Kidney epithelial cell (primary cell): ENCODE results near the gene COL11A2. TPM values are rescaled to one million over a fixed set of nuclear protein-coding genes. Genes with fewer than 3 reads are reported as not detected.

Experiments used
- DNase-seq: peaks from one replicate; pipeline ENCODE4 v3.0.0-alpha.2; 2010; ENCODE audit warnings: low read depth
- H3K27me3 ChIP-seq: 2 replicates; pipeline ENCODE4 v1.6.0; 2011; ENCODE audit warnings: low read length; ENCODE audit not compliant: control insufficient read depth, insufficient read depth
- H3K36me3 ChIP-seq: 2 replicates; pipeline ENCODE4 v1.5.1; 2011; ENCODE audit warnings: low read length; ENCODE audit not compliant: control insufficient read depth, insufficient read depth
- H3K4me3 ChIP-seq: 2 replicates; pipeline ENCODE4 v1.5.1; 2011; ENCODE audit warnings: low read depth, mild to moderate bottlenecking, control low read depth, low read length
- total RNA-seq: library from RNA; depleted of rRNA; stranded (reverse); fragments of >200 nt; gene quantifications from 2 replicates; pipeline ENCODE4 v1.2.3, GENCODE V29; 2015
- TF ChIP-seq, protein P1 (sequence below): IDR thresholded peaks from 2 replicates; pipeline ENCODE4 v1.5.1; 2011; ENCODE audit warnings: mild to moderate bottlenecking, moderate library complexity, low read length, control low read depth, inconsistent platforms; ENCODE audit not compliant: insufficient read depth, poor library complexity, severe bottlenecking

COL11A2 gene
- total RNA-seq, 1 donor from 2014 or later, result 0.38 TPM

DNA sequence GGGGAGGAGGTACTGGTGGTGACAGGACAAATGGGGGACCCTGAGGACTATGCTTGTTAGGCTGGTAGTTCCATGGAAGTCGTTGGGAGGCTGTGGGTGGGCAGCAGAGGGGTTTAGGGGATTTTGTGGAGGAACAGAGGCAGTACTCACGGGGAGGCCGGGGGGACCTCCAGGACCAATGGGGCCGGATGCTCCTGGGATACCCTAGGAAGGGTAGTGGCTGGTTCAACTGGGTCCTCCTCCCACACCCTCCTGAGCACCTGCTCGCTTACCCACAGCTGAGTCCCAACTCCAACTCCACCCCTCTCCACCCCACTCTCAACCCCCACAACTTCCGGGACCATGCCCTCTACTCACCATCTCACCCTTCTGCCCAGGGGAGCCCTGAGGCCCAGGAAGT is 25.9 kb downstream of the COL11A2 start:
- no peak for DNase-seq
- no peaks in the 10 kb centered on the region for H3K36me3 ChIP-seq
- H3K27me3 ChIP-seq, result peaks cover 14% of the 10 kb centered on the region
- H3K4me3 ChIP-seq, result no peak overlapping the region
- TF ChIP-seq, protein P1, sequence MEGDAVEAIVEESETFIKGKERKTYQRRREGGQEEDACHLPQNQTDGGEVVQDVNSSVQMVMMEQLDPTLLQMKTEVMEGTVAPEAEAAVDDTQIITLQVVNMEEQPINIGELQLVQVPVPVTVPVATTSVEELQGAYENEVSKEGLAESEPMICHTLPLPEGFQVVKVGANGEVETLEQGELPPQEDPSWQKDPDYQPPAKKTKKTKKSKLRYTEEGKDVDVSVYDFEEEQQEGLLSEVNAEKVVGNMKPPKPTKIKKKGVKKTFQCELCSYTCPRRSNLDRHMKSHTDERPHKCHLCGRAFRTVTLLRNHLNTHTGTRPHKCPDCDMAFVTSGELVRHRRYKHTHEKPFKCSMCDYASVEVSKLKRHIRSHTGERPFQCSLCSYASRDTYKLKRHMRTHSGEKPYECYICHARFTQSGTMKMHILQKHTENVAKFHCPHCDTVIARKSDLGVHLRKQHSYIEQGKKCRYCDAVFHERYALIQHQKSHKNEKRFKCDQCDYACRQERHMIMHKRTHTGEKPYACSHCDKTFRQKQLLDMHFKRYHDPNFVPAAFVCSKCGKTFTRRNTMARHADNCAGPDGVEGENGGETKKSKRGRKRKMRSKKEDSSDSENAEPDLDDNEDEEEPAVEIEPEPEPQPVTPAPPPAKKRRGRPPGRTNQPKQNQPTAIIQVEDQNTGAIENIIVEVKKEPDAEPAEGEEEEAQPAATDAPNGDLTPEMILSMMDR, result no peak

DNA sequence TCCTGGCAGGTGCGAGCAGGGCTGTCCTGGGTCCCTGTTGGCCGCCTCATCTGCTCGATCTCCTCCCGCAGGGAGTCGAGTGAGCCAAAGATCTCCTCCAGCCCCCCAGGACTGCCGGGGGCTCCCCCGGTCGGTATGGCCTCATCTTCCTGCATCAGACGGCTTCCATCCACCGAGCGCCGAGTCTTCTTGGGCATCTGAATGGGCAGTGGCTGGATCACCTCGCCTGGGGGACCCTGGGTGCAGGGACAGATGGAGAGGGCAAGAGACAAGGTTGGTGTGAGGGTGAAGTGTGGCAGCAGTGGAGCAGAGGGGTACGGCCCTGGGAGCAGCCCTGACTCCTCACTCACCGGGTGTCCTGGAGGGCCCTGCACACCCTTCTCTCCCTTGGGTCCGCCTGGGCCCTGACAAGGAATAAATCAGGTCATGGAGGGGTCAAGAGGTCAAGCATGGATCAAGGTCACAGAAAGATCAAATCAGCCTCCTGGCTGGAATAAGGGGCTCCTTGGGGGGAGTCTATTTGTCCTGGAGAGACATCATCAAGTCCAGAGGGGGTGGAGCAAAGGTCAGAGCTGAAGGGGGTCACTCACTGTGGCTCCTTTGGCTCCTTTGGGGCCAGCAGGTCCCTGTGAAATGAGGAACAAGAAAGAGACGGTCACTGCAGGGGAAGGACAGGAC is 26.5 kb downstream of the COL11A2 start:
- TF ChIP-seq, protein P1, result no peak
- Histone ChIP-seq H3K4me3 (no peak overlapping the region), H3K27me3 (peaks cover 14% of the 10 kb centered on the region), H3K36me3 (no peaks in the 10 kb centered on the region)
- DNase-seq, result no peak

DNA sequence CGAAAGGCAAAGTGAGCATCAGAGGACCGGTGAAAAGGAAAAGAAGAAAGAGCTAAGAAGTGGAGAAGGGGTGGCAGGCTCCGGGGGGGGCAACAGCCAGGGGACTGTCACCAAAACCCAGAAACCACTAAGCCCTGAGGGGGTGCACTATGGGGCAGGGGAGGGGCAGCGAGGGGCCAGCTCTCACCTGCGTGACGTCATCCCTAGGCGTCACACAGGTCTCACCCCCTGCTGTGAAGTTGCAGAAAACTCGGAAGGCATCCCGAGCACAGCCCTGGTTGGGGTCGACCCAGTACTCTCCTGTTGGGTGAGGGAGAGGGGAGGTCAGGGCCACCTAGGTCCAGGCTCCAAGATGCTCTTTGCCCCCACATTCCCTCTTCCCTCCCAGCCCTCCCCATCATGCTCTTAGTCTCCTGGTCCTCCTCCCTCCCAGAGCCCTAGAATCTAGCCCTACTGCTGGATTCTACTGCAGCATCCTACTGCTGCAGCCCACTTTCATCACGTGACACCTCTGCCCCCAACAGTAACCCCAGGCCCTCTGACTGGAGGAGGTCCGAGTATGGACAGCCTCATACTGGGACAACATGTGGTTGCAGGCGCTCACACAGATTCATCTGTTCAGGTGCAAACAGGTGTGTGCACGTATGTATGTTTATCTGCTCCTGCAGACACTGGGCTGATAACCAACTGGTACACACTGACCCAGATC is 27.4 kb downstream of the COL11A2 start:
- DNase-seq, result no peak
- H3K27me3 ChIP-seq, result peaks cover 14% of the 10 kb centered on the region
- H3K36me3 ChIP-seq, result no peaks in the 10 kb centered on the region
- TF ChIP-seq, protein P1, result no peak
- H3K4me3 ChIP-seq, result no peak overlapping the region

DNA sequence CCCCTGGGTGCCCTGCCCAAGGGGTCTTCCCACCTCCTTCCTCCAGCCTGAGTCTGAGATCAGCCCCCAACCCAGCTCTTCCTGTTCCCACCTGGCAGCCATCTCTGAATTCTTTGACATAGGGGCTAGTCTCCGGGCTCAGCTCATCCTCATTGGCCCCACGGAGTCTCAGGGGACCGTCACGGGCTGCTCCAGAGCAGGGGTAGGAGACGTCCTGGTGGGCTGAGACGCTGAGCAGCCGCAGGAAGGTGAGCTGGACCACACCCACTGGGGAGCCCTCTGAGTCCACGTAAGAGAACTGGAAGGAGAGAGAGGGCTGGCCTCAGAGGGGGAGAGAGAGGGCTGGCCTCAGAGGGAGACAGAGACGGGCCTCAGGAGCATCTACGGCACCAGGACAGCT is 28.1 kb downstream of the COL11A2 start:
- Histone ChIP-seq H3K4me3 (no peak overlapping the region), H3K27me3 (peaks cover 14% of the 10 kb centered on the region), H3K36me3 (no peaks in the 10 kb centered on the region)
- DNase-seq, result no peak
- TF ChIP-seq, protein P1, result no peak

DNA sequence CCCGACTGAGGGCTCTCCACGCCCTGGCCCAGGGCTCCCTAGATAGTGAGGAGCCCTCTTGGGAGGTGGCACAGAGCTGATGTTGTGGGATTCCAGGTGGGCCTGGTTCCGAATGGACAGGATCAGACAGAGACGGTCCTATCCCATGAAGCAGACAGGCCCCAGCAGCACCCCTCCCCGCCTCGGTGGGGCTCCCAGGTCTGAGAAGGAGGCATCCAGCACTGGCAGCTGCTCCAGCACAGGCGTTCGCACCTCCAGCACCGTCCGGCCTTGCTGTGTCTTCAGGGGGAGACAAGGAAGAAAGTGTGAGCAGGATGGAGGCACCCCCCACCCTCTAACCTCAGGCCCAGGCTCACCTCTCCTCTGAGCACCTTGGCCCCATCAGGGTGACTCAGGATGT is 28.7 kb downstream of the COL11A2 start:
- H3K4me3 ChIP-seq, result no peak overlapping the region
- peaks cover 14% of the 10 kb centered on the region for H3K27me3 ChIP-seq
- TF ChIP-seq, protein P1, result no peak
- DNase-seq, result no peak
- no peaks in the 10 kb centered on the region for H3K36me3 ChIP-seq
